Stimulated activated naive CD8-positive, alpha-beta T cell treated with anti-CD3 and anti-CD28 coated beads, Interleukin-15, Interleukin-2, amounts not matched to agents 100 U/mL and 50 U/mL, for 24 hours (primary cell): ENCODE data around the gene FBXO3.

Experiments used
- ATAC-seq: fragments of 150-1000 bp; cut with Tn5 transposase; one replicate; pipeline ENCODE4 v1.10.0; 2021
- DNase-seq: peaks from one replicate; pipeline ENCODE4 v3.0.0; 2021

FBXO3 gene

GRCh38 chr11:33701302-33702230, 72.8 kb downstream of the FBXO3 start:
- ATAC-seq (no peak), DNase-seq (no peak)

DNA sequence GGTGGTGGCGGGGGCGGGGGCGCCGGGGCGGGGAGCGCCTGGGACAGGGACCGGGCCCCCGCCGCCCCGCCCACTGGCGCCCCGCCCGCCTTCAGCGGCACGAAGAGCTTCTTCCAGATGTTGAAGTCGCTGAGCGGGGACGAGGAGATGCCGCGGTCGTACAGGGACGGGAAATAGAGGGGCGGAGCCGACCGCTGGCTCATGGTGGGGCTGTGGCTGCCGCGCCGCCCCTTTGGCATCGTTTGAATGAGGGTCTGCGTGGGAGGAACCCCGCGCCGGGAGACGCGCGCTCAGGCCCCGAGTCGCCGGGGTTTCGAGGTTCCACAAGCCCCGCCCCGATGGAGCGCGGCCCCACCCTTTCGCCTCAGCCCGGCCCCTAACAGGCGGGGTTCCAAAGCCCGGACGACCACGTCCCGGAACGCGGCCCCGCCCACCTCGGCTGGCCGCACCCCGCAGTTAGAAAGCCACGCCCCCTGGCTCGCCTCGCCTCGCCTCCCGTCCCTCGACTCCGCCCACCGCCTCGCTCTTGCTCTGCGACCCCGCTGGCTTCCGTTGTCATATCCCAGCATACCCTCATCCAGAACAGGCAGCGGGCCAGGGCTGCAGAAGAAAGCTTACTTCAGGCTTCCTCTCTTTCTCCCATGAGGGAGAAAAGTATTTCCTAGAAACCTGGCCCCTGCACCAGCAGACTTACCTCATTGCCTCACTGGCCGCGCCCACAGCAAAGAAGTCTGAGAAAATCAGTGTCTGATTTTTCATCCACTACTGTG, 73.6 kb downstream of the FBXO3 start, which contains the start of gene C11orf91:
TSS of gene C11orf91 (minus strand) at position 325 of the 770 bp plus-strand sequence. CDS start at position 239, 86 bp downstream.
- ATAC-seq (peak; percentile 93), DNase-seq (peak; percentile 98)

GRCh38 chr11:33700063-33700501, 74.2 kb downstream of the FBXO3 start:
- ATAC-seq = no peak
- no peak for DNase-seq

DNA sequence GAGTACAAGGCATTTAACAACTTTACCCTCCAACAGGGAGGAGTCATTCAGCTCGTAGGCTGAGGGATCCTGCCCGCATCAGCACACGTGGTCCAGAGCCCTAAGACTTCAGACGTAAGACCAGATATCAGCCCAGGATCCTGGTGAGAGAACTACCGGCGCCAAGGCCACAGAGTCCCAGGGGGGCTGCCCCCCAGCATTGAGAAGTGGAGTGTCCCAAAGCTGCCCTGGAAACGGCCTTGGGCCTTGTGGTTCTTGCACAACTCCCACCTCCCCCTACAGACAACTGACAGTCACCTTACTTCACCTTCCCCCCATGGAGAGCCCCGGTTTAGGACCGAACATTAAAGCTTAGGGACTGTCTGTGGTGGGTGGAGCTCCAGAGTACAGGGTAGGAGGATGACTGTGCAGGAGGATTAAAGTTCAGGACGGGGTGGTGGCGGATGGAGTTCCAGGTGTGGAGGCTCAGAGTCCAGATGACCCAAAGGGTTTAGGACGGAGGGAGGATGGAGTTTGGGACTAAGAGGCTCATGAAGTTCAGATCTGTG, 74.7 kb downstream of the FBXO3 start:
- no peak for DNase-seq
- no peak for ATAC-seq

- DNase-seq = no peak
Measured at GRCh38 chr11:33698921-33699320, 75.4 kb downstream of the FBXO3 start.

DNA sequence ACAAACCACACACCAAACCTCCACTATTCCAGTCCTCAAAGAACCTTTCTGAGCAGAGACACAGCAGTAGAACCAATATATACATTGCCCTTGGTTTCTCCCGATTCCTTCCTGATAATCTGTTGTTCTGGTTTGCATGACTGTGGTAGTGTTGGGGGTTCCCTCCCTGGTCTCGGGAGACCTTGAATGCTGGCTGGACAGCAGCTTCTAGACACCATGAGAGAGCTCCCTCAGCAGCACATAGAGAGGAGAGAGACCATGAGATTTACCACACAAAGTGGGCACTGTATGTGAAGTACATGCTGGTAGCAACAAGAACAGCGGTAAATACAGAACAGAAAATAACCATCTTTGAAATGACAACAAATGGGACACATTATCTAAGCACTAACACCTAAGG, 76.3 kb downstream of the FBXO3 start:
- DNase-seq (no peak), ATAC-seq (no peak)

More at GRCh38 chr11:33698921-33699320, 75.4 kb downstream of the FBXO3 start:
- no peak for ATAC-seq

GRCh38 chr11:33696931-33697638, 77.2 kb downstream of the FBXO3 start:
- no peak for ATAC-seq
- DNase-seq = no peak

GRCh38 chr11:33696411-33696810, 77.9 kb downstream of the FBXO3 start:
- DNase-seq (no peak), ATAC-seq (no peak)

DNA sequence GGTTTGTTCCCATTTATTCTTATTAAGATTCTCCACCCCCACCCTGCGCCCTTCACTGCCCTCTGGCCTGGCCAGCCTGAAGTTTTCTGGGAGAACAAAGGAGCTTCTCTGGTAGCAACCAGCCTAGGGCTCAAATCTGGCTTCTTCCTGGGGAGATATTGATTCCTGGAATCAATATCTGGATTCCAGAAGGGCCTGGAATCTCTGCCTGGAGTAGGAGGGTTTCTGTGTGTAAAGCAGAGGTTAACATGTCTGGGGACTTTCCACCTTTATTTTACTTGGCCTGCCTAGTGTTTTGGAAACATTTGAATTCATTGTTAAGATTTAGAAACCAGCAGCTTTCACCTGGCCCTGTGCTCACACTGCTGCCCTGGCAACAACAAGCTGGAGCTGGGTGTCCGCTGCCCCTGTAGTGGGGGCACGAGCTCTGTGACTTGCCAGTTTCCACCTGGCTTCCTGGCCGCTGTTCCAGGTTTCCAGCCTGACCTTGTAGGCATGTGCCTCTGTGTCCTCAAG, 79.2 kb downstream of the FBXO3 start:
- DNase-seq (no peak), ATAC-seq (no peak)

- no peak for ATAC-seq
Measured at GRCh38 chr11:33694346-33695050, 79.8 kb downstream of the FBXO3 start.

GRCh38 chr11:33692541-33692940, 81.8 kb downstream of the FBXO3 start:
- DNase-seq = no peak
- no peak for ATAC-seq

More at GRCh38 chr11:33694346-33695050, 79.8 kb downstream of the FBXO3 start:
- no peak for DNase-seq

DNA sequence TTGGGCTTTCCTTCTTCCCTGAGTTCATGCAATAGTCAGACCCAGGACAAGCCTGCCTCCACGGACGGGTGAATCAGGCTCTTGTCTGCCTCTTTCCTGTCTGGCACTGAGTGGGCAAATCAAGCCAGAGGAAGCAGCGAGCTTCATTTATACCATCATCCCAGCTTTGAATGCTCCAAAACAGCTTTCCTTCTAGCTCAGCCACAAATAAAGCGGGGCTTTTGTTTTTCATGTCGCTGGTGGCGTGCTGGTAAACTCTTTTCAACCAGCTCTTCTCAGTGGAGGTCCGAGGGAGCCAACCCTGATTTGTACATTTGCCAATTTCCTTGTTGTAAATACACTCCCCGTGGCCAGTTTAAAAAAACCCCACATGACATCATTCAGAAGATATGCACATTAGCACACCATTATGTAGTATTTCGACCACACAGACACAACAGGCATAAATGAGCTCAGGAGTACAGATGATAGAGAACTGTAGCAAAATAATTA, 82.3 kb downstream of the FBXO3 start:
- ATAC-seq (no peak), DNase-seq (no peak)

- DNase-seq (no peak), ATAC-seq (no peak)
Measured at GRCh38 chr11:33691066-33691864, 83.1 kb downstream of the FBXO3 start.
